ENCODE data around the gene RAB2B. TPM values are rescaled to one million over a fixed set of nuclear protein-coding genes. Genes with fewer than 3 reads are reported as not detected.

The RAB2B gene
- total RNA-seq, 1 experiment from 2014 or later = 21.5 TPM

DNA sequence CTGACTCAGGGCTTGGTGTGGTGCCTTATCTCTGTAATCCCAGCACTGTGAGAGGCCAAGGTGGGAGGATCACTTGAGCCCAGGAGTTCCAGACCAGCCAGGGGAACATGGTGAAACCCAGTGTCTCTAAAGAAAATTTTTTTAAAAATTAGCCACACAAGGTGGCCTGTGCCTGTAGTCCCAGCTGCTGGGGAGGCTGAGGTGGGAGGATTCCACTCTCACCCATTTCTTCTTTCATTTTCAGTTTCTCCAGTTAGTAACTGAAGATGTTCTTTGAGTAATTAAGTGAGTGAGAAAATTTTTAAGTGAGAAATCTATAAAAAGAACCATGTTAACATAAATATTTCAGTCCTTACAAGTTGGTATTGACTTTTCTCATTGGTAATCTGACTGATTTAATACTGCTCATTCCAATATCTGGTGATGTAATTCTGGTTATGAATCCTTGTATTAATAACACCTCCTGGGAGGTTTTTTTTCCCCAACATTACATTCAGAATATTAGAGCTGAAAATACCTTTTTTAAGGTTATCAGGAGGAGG is 28.3 kb upstream of the RAB2B start:
- Histone ChIP-seq H3K36me3 (replicated peaks; ENCODE audit: control insufficient read depth, insufficient read depth, low read length) (peaks cover 31% of the 10 kb centered on the region), H3K4me3 (ENCODE audit: insufficient read depth, low read depth, low read length) (no peak overlapping the region), H3K27me3 (ENCODE audit: control insufficient read depth, insufficient read depth, low read length) (no peaks in the 10 kb centered on the region)
- DNase-seq = no peak

- no peak for DNase-seq
- H3K27me3 ChIP-seq (ENCODE audit: control insufficient read depth, insufficient read depth, low read length) = no peaks in the 10 kb centered on the region
- H3K4me3 ChIP-seq (ENCODE audit: insufficient read depth, low read depth, low read length) = no peak overlapping the region
- peaks cover 39% of the 10 kb centered on the region for H3K36me3 ChIP-seq (replicated peaks; ENCODE audit: control insufficient read depth, insufficient read depth, low read length)
These were observed 26.6 kb upstream of the RAB2B start for GRCh38 chr14:21503376-21503775.

GRCh38 chr14:21501568-21501967 is 24.8 kb upstream of the RAB2B start:
- no peak for DNase-seq
- Histone ChIP-seq H3K27me3 (ENCODE audit: control insufficient read depth, insufficient read depth, low read length) (no peaks in the 10 kb centered on the region), H3K36me3 (replicated peaks; ENCODE audit: control insufficient read depth, insufficient read depth, low read length) (peaks cover 45% of the 10 kb centered on the region), H3K4me3 (ENCODE audit: insufficient read depth, low read depth, low read length) (no peak overlapping the region)

DNA sequence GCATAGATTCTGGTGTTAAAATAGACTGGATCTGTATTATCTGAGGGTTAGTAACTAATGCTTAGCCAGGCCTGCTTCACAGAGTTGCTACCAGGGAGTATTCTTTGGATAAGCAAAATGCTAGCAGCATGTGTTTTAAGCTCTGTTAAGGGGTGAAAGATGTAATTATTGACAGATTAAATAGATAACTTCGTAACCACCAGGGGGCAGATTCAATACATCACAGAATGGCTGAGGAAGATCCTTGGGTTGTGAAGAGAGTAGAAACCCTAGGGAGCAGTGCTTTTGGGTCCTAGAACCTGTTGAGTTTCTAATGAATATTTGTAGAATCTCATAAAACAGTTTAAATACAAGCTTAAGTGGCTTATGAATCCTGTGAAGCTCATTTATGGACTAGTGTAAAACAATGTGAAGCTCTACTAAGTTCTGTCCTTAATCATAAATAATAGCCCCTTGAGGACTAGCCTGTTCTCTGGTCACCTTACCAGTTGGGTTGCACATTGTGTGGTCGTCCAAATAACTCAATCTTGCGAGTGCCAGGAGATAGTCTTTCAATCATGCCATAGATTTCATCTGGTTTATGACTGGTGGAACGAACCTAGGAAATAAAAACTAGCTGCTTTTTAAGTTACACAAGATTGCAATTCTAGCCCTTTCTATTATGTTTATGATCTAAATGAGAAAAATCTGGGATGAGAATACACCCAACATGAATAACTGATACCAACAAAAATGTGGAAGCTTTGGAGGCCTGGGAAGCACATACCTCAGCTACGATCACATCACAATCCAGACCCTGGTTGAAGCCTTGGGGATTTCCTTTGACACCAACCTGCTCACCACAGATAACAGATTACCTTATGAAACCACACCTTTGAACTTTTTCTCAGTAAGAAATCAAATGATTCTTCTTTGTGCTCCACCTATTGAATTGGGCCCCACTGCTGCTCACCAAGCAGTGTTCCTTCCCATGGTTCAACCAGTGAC is 22.1 kb upstream of the RAB2B start:
- H3K36me3 ChIP-seq (replicated peaks; ENCODE audit: control insufficient read depth, insufficient read depth, low read length) = peaks cover 54% of the 10 kb centered on the region

DNA sequence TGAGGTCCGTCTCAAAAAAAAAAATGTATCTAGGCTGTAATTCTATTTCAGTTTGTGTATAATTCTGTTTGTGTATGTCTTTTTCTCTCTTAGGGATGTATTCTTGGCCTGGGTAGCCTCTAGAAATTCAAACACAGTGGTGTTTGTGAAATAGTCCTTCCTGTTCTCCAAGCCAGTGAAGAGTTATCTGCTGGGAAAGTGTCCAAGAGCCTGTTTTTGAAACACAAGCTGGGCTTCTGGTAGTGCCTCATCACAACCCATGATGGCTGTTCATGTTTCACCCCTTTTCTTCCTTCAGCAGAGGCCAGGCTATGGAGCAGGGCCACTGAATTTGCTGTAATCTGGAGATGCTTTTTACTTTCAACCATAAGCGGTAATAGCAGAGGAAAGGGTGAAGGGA is 19.7 kb upstream of the RAB2B start:
- Histone ChIP-seq H3K27me3 (ENCODE audit: control insufficient read depth, insufficient read depth, low read length) (no peaks in the 10 kb centered on the region), H3K36me3 (replicated peaks; ENCODE audit: control insufficient read depth, insufficient read depth, low read length) (peaks cover 48% of the 10 kb centered on the region), H3K4me3 (ENCODE audit: insufficient read depth, low read depth, low read length) (no peak overlapping the region)

More for the DNA sequence above, 22.1 kb upstream of the RAB2B start:
- Histone ChIP-seq H3K4me3 (ENCODE audit: insufficient read depth, low read depth, low read length) (no peak overlapping the region), H3K27me3 (ENCODE audit: control insufficient read depth, insufficient read depth, low read length) (no peaks in the 10 kb centered on the region)
- DNase-seq = peak; percentile 56

DNA sequence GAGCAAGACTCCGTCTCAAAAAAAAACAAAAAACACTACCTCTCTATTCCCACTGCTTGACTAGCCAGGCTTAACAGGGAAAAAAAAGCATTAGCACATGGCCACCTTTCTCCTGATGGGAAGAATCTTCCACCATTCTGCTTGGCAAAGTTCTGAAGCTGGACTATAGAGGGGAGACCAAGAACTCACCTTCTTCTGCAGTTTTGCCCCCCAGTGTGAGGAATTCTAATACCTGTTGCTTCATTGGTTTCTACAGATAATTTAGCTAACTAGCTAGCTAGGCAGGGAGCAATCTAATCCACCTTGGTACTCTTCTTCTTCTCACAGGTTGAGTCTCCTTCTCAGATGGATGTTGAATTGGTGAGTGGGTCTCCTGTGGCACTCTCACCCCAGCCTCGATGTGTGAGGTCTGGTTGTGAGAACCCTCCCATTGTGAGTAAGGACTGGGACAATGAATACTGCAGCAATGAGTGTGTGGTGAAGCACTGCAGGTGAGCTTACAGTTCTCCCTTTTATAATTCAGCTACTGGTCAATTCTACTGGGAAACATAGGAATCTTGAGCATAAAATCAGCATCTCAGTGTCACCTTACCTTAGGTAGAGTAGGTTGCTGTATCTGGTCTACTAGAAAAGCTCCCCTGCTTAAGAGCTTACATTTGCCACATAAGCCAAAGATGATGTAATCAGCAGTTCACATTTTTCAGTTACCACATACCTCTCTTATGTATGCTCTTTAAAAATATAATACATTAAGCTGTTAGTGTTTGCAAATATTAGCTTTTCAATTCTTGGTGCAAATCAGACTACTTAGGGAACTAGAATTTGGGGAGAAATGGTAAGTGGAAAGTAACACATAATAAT is 18.4 kb upstream of the RAB2B start:
- peaks cover 41% of the 10 kb centered on the region for H3K36me3 ChIP-seq (replicated peaks; ENCODE audit: control insufficient read depth, insufficient read depth, low read length)
- no peaks in the 10 kb centered on the region for H3K27me3 ChIP-seq (ENCODE audit: control insufficient read depth, insufficient read depth, low read length)
- no peak overlapping the region for H3K4me3 ChIP-seq (ENCODE audit: insufficient read depth, low read depth, low read length)
- DNase-seq = no peak

More for the DNA sequence above, 19.7 kb upstream of the RAB2B start:
- DNase-seq = no peak

- Histone ChIP-seq H3K4me3 (ENCODE audit: insufficient read depth, low read depth, low read length) (no peak overlapping the region), H3K27me3 (ENCODE audit: control insufficient read depth, insufficient read depth, low read length) (no peaks in the 10 kb centered on the region), H3K36me3 (replicated peaks; ENCODE audit: control insufficient read depth, insufficient read depth, low read length) (peaks cover 12% of the 10 kb centered on the region)
- DNase-seq = no peak
These were observed 9.9 kb upstream of the RAB2B start for GRCh38 chr14:21486640-21487087.

DNA sequence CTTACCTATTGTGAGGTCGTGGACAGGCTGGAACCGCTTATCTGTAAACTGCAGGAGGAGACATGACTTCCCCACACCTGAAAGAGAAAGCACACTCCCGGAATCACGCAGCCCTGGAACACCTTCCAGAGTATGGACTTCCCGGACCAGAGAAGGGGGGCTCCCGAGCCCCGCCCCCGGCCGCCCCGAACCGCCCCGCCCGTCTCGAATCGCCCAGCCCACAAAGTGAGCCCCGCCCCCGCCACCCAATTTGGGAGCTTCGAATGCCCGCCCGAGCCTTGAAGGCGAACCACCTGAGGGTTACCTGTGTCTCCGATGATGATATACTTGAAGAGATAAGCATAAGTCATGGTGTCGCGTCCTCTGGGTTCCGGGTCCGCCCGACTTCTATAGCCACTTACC is 235 bp downstream of the RAB2B start:
- H3K27me3 ChIP-seq (ENCODE audit: control insufficient read depth, insufficient read depth, low read length) = no peaks in the 10 kb centered on the region
- DNase-seq = peak; percentile 91
- H3K36me3 ChIP-seq (replicated peaks; ENCODE audit: control insufficient read depth, insufficient read depth, low read length) = no peaks in the 10 kb centered on the region
- H3K4me3 ChIP-seq (ENCODE audit: insufficient read depth, low read depth, low read length) = peak overlapping the region; percentile 59

- Histone ChIP-seq H3K36me3 (replicated peaks; ENCODE audit: control insufficient read depth, insufficient read depth, low read length) (no peaks in the 10 kb centered on the region), H3K4me3 (ENCODE audit: insufficient read depth, low read depth, low read length) (peak overlapping the region; percentile 59), H3K27me3 (ENCODE audit: control insufficient read depth, insufficient read depth, low read length) (no peaks in the 10 kb centered on the region)
- DNase-seq = no peak
These were observed 814 bp downstream of the RAB2B start for GRCh38 chr14:21475767-21476522.

DNA sequence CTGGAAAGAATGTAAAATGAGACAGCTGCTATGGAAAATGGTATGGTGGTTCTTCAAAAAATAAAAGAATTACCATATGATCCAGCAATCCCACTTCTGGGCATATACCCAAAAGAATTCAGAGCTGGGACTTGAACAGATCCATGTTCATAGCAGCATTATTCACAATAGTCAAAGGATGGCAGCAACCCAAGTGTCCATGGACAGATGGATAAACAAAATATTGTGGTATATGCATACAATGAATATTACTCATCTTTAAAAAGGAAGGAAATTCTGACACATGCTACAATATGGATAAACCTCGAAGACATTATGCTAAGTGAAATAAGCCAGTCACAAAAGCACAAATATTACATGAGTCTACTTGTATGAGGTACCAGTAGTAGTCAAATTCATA is 9.1 kb downstream of the RAB2B start:
- peaks cover 4% of the 10 kb centered on the region for H3K36me3 ChIP-seq (replicated peaks; ENCODE audit: control insufficient read depth, insufficient read depth, low read length)

GRCh38 chr14:21455912-21456667 is 20.7 kb downstream of the RAB2B start, which contains the start of gene CHD8:
TSS of gene CHD8 (minus strand) at chr14:21456123. CDS start at chr14:21431643, 24,480 bp downstream.
- Histone ChIP-seq H3K4me3 (ENCODE audit: insufficient read depth, low read depth, low read length) (peak within 1 kb of the TSS; percentile 85), H3K36me3 (replicated peaks; ENCODE audit: control insufficient read depth, insufficient read depth, low read length) (peaks cover 3% of the 10 kb centered on the region; the same call in 1 of the 2 replicates), H3K27me3 (ENCODE audit: control insufficient read depth, insufficient read depth, low read length) (no peaks in the 10 kb centered on the region)
- DNase-seq = peak; percentile 97

More for the DNA sequence above, 9.1 kb downstream of the RAB2B start:
- no peak for DNase-seq
- H3K4me3 ChIP-seq (ENCODE audit: insufficient read depth, low read depth, low read length) = no peak overlapping the region
- no peaks in the 10 kb centered on the region for H3K27me3 ChIP-seq (ENCODE audit: control insufficient read depth, insufficient read depth, low read length)

GRCh38 chr14:21455592-21455911 is 21.2 kb downstream of the RAB2B start:
- H3K36me3 ChIP-seq (replicated peaks; ENCODE audit: control insufficient read depth, insufficient read depth, low read length) = no peaks in the 10 kb centered on the region; the same call in 1 of the 2 replicates
- peak overlapping the region; percentile 85 for H3K4me3 ChIP-seq (ENCODE audit: insufficient read depth, low read depth, low read length)
- DNase-seq = no peak
- H3K27me3 ChIP-seq (ENCODE audit: control insufficient read depth, insufficient read depth, low read length) = no peaks in the 10 kb centered on the region

DNA sequence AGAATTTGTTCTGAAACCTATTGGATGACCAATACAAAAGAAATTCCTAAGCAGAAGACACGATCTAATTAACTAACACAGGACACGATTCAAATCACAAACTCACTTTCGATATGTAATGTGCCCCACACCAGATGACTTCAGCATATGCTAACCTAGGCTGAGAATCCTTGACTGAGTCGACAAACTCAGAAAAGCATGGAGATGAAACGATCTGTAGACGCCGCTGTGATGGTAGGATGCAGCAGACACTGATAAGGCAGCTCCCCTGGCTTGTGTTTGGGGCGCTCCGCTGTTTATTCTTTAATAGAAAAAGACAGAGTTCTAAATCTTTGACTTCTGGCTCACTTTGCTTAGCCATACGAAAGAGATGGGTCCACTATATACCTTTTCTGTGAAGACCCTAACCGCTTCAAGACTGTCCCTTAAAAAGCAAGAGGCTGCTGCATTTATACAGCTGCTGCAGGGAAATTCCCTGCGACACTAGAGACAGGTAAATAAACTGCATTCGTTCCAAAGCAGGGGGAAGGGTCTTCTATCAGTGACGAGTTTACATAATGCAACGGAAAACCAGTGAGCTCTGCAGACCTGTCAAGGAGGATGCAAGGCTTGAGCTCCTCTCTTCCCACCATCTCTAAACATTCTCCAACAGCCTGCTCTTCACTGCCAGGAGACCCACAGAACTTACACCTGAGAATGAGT is 21.8 kb downstream of the RAB2B start:
- Histone ChIP-seq H3K4me3 (ENCODE audit: insufficient read depth, low read depth, low read length) (peak overlapping the region; percentile 85), H3K36me3 (replicated peaks; ENCODE audit: control insufficient read depth, insufficient read depth, low read length) (no peaks in the 10 kb centered on the region), H3K27me3 (ENCODE audit: control insufficient read depth, insufficient read depth, low read length) (no peaks in the 10 kb centered on the region)
- no peak for DNase-seq
